GM06990 (cell line): ENCODE measurements around the gene MPND.

Experiments
- DNase-seq: peaks from one replicate; pipeline ENCODE4 v3.0.0-alpha.2; 2011; ENCODE audit not compliant: insufficient read length; ENCODE audit errors: extremely low read depth
- H3K27me3 ChIP-seq: replicated peaks from 2 replicates; pipeline ENCODE4 v1.6.0; 2011; ENCODE audit warnings: low read length; ENCODE audit not compliant: control insufficient read depth, insufficient read depth
- H3K36me3 ChIP-seq: 2 replicates; pipeline ENCODE4 v1.5.1; 2011; ENCODE audit warnings: low read length; ENCODE audit not compliant: control insufficient read depth, insufficient read depth
- H3K4me3 ChIP-seq: replicated peaks from 2 replicates; pipeline ENCODE4 v1.5.1; 2011; ENCODE audit warnings: low read depth, mild to moderate bottlenecking, control low read depth, low read length
- CTCF ChIP-seq: IDR thresholded peaks from 2 replicates; pipeline ENCODE4 v1.5.1; 2011; ENCODE audit warnings: low read length, control low read depth, mild to moderate bottlenecking, inconsistent platforms; ENCODE audit not compliant: insufficient read depth, poor library complexity, severe bottlenecking

Gene MPND

GRCh38 chr19:4304538-4305256, 38.7 kb upstream of the MPND start, which contains the start of gene FSD1:
TSS of gene FSD1 (plus strand) at chr19:4304598. CDS start at chr19:4304747, 149 bp downstream.
- no peak for TF ChIP-seq CTCF
- H3K4me3 ChIP-seq: peak within 1 kb of the TSS; percentile 27; the same call in 1 of the 2 replicates
- no peaks in the 10 kb centered on the region for H3K27me3 ChIP-seq
- no peaks in the 10 kb centered on the region for H3K36me3 ChIP-seq
- DNase-seq: peak; percentile 79

GRCh38 chr19:4305257-4305612, 38.1 kb upstream of the MPND start:
- Histone ChIP-seq H3K4me3 (no peak overlapping the region), H3K27me3 (no peaks in the 10 kb centered on the region), H3K36me3 (no peaks in the 10 kb centered on the region)
- DNase-seq: no peak
- TF ChIP-seq CTCF: no peak

GRCh38 chr19:4305659-4306058, 37.7 kb upstream of the MPND start:
- H3K4me3 ChIP-seq: no peak overlapping the region
- no peaks in the 10 kb centered on the region for H3K36me3 ChIP-seq
- no peak for DNase-seq
- H3K27me3 ChIP-seq: no peaks in the 10 kb centered on the region
- no peak for TF ChIP-seq CTCF

GRCh38 chr19:4310247-4311121, 32.9 kb upstream of the MPND start:
- DNase-seq: no peak
- no peak for TF ChIP-seq CTCF
- no peaks in the 10 kb centered on the region for H3K36me3 ChIP-seq
- H3K27me3 ChIP-seq: no peaks in the 10 kb centered on the region
- no peak overlapping the region for H3K4me3 ChIP-seq

GRCh38 chr19:4313847-4314490, 29.4 kb upstream of the MPND start:
- no peaks in the 10 kb centered on the region for H3K27me3 ChIP-seq
- no peak for DNase-seq
- no peak overlapping the region for H3K4me3 ChIP-seq
- no peaks in the 10 kb centered on the region for H3K36me3 ChIP-seq
- no peak for TF ChIP-seq CTCF
